Measurements from ENCODE around the gene SPEG.

- no peak for TF ChIP-seq CTCF (IDR thresholded peaks at IDR 0.05)
- TF ChIP-seq CHD2 (IDR thresholded peaks at IDR 0.05; ENCODE audit: low read length, partially characterized antibody) = no peak
- no peak for TF ChIP-seq MAX (IDR thresholded peaks at IDR 0.05)
- no peak for TF ChIP-seq POLR2A (IDR thresholded peaks at IDR 0.05; ENCODE audit: low read length)
- no peak for TF ChIP-seq EP300 (IDR thresholded peaks at IDR 0.05)
- TF ChIP-seq RAD21 (conservative IDR thresholded peaks at IDR 0.05 in 1 of 2, IDR thresholded peaks at IDR 0.05 in 1 of 2) = no peak
- TF ChIP-seq NFE2L2 (conservative IDR thresholded peaks at IDR 0.05; ENCODE audit: low read length) = no peak
- no peak for TF ChIP-seq KDM1A (IDR thresholded peaks at IDR 0.05; ENCODE audit: low read depth)
These were observed 18.9 kb upstream of the SPEG start for GRCh38 chr2:219415580-219416234.

Measured in A549 (cell line).